Esophagus squamous epithelium (tissue), 5 donors: Measurements from ENCODE around the gene RBM47. TPM values are rescaled to one million over a fixed set of nuclear protein-coding genes. Genes with fewer than 3 reads are reported as not detected.
A peak's percentile ranks its signal among the peaks of the same experiment; 100 is the strongest.

Experiments used
- DNase-seq: peaks from one replicate; lab custom pipeline; 2025; lab: John Stamatoyannopoulos, UW
- H3K27ac ChIP-seq, 4 donors: fragments of 200-600 bp; sonication (generic); one replicate each; pipeline ENCODE4 v1.5.1; 2016 to 2019; ENCODE audit warnings: mild to moderate bottlenecking in 1 of 4
- H3K27me3 ChIP-seq, 4 donors: fragments of 200-600 bp; sonication (generic); 1 replicate in 3 of 4; 2 replicates in 1 of 4; pipeline versions ENCODE4 v1.5.1 to v1.6.0; 2017 to 2021; ENCODE audit warnings: antibody characterized with exemption in 1 of 4
- H3K36me3 ChIP-seq, 3 donors: fragments of 200-600 bp; sonication (generic); one replicate each; pipeline ENCODE4 v1.5.1; 2016 to 2019
- H3K4me1 ChIP-seq, 3 donors: fragments of 200-600 bp; sonication (generic); one replicate each; pipeline ENCODE4 v1.5.1; 2017 to 2019
- H3K4me3 ChIP-seq, 4 donors: fragments of 200-600 bp; sonication (generic); 1 replicate in 3 of 4; 2 replicates in 1 of 4; pipeline ENCODE4 v1.5.1; 2016 to 2019; ENCODE audit warnings: mild to moderate bottlenecking in 2 of 4, moderate library complexity in 1 of 4
- H3K9me3 ChIP-seq, 3 donors: fragments of 200-600 bp; sonication (generic); one replicate each; pipeline ENCODE4 v1.5.1; 2016 to 2019
- POLR2A ChIP-seq, 4 donors: fragments of 450-650 bp; IDR thresholded peaks; one replicate each; pipeline ENCODE4 v1.6.1; 2017; ENCODE audit warnings: antibody characterized with exemption in 4 of 4, mild to moderate bottlenecking in 4 of 4, moderate library complexity in 3 of 4
- WGBS, 2 donors: methylation state at CpG; one replicate each; pipeline ENCODE4 v1.1.5; 2018; 5-methylcytosine and 5-hydroxymethylcytosine counted together
- intact Hi-C: fragments of 100-400 bp; cut with DNase I; formaldehyde crosslinking; loops from one replicate; pipeline ENCODE4 v1.15.0; 2022
- total RNA-seq, 4 donors: library from RNA; depleted of rRNA; stranded (reverse); fragments of >200 nt; gene quantifications; one replicate each; pipeline ENCODE4 v1.1.0, GENCODE V29; 2016
- TF ChIP-seq, protein P1 (sequence below), 6 experiments: fragments of 450-650 bp in 4 of 6; fragments of 200-600 bp in 2 of 6; sonication (generic) in 2 of 6; IDR thresholded peaks; one replicate each; pipeline ENCODE4 v1.5.1; 2016 to 2019; ENCODE audit warnings: antibody characterized with exemption in 6 of 6, mild to moderate bottlenecking in 4 of 6, moderate library complexity in 4 of 6
- donor health status: DM: yes; HTN: yes; CAD: no.

Gene RBM47
- total RNA-seq, 4 donors from 2014 or later = 94.6 to 197 (median 125) TPM

DNA sequence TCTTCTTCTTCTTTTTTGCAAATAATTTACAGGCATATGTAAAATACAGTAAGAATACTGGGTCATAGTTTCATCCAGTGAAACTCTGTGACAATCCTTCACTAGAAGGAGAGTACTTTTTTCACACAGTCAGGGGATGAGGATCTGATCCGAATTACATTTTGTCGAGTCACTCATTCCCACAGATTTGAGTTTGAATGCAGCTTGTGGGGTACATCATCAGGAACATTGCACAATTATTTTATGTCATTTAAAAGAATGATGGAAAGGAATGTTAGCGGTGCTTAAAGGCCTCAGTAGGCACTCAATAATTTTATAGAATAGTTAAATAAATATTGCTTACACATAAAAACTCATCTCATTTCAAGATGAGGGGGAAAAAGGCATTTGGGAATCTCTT, 205.9 kb downstream of the RBM47 start:
- no peak for DNase-seq
- Histone ChIP-seq H3K4me1 (peaks cover 0 to 4% (median 0%) of the 10 kb centered on the region in 3 donors), H3K9me3 (no peaks in the 10 kb centered on the region), H3K27ac (no peak overlapping the region), H3K4me3 (no peak overlapping the region), H3K36me3 (peaks cover 0 to 69% (median 0%) of the 10 kb centered on the region in 3 donors), H3K27me3 (no peaks in the 10 kb centered on the region)
- 84 to 89% methylated on average over 3 of the region's 3 CpGs for WGBS, 2 donors
- TF ChIP-seq POLR2A (IDR thresholded peaks at IDR 0.05) = no peak
- TF ChIP-seq, protein P1, sequence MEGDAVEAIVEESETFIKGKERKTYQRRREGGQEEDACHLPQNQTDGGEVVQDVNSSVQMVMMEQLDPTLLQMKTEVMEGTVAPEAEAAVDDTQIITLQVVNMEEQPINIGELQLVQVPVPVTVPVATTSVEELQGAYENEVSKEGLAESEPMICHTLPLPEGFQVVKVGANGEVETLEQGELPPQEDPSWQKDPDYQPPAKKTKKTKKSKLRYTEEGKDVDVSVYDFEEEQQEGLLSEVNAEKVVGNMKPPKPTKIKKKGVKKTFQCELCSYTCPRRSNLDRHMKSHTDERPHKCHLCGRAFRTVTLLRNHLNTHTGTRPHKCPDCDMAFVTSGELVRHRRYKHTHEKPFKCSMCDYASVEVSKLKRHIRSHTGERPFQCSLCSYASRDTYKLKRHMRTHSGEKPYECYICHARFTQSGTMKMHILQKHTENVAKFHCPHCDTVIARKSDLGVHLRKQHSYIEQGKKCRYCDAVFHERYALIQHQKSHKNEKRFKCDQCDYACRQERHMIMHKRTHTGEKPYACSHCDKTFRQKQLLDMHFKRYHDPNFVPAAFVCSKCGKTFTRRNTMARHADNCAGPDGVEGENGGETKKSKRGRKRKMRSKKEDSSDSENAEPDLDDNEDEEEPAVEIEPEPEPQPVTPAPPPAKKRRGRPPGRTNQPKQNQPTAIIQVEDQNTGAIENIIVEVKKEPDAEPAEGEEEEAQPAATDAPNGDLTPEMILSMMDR (IDR thresholded peaks at IDR 0.05) = no peak
- intact Hi-C loops = no loop called here

DNA sequence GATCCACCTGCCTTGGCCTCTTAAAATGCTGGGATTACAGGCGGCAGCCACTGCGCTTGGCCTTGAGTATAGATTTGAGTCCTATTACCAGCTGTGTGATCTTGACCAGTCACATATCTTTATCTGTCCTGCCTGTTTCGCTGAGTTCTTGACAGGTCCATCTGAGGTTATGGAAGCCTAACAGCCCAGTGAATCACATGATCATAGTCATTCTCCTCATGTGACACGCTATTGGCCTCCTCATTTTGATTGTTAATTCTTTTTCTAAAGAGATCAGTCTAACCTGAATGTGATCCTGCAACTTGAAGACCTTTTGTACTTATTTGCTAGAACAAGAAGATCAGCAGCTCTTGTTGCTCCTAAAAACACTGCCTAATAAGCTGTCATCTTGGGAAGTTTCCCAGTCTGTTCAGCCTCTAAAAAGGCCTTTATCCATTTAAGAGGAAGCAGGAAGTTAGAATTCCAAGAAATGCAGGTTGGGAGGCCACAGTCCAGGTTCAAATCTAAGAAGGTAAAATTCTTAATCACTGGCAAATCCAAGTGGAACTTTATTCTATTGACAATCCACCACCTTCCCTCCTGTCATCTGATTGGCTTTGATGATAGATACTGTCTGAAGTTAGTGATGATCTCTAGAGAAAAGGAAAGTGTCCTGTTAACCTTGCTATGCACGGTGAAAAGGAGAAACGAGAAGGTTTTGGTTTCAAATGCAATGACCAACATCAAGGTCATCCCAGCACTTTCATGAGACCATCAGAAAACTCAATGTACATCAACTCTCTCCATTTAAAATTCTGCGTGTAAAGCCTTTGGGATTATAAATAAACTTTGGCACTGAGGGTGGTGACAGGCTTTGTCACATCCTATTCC, 207.6 kb downstream of the RBM47 start:
- no peak overlapping the region for H3K27ac ChIP-seq
- peaks cover 0 to 52% (median 0%) of the 10 kb centered on the region in 3 donors for H3K36me3 ChIP-seq
- 88 to 94% methylated on average over 6 to 7 of the region's 7 CpGs for WGBS, 2 donors
- no peak for TF ChIP-seq POLR2A (IDR thresholded peaks at IDR 0.05)
- TF ChIP-seq, protein P1 (IDR thresholded peaks at IDR 0.05) = no peak
- intact Hi-C loops = no loop called here
- DNase-seq = no peak
- H3K4me1 ChIP-seq = peaks cover 0 to 4% (median 0%) of the 10 kb centered on the region in 3 donors
- H3K9me3 ChIP-seq = no peaks in the 10 kb centered on the region
- no peaks in the 10 kb centered on the region for H3K27me3 ChIP-seq
- H3K4me3 ChIP-seq = no peak overlapping the region

DNA sequence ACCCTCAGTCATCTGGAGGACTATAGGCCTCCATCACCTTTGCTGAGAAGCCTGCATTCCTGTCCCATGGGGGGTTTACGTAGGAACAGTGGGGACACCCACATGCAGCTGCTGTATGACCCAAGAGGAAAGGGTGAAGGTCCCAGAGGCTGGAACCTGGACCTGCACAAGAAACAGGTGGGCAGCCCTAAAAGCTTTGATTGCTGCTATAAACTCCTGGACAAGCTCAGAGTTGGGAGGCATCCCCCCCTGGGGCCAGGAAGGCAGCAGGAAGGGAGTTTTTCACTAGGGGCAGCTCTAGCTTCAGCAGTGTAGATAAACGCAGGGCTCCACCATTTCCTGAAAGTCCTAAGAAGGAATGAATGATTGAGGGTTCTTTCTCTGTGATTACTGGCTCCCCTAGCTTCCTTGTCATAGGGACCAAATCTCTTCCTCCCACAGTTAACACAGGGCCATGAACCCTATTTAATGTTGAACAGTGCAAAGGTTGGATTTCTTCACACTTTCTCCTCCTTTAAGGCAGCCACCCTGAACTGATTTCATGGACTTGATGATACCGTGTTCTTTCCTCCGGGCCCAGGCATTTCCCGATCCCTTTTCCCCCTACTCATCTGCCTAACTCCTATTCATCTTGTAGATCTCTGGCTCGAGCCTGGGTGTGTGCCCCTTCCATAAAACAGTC, 210.3 kb downstream of the RBM47 start:
- H3K9me3 ChIP-seq = no peaks in the 10 kb centered on the region
- H3K4me3 ChIP-seq = no peak overlapping the region
- TF ChIP-seq, protein P1 (IDR thresholded peaks at IDR 0.05) = no peak
- no peak for TF ChIP-seq POLR2A (IDR thresholded peaks at IDR 0.05)
- no peaks in the 10 kb centered on the region for H3K27me3 ChIP-seq
- H3K4me1 ChIP-seq = peaks cover 0 to 4% (median 0%) of the 10 kb centered on the region in 3 donors
- H3K36me3 ChIP-seq = peaks cover 0 to 25% (median 0%) of the 10 kb centered on the region in 3 donors
- H3K27ac ChIP-seq = peak overlapping the region in 1 of 4 donors; percentile 19
- WGBS, 2 donors = 76 to 78% methylated on average over 5 to 6 of the region's 6 CpGs
- intact Hi-C loops = no loop called here
- DNase-seq = no peak

DNA sequence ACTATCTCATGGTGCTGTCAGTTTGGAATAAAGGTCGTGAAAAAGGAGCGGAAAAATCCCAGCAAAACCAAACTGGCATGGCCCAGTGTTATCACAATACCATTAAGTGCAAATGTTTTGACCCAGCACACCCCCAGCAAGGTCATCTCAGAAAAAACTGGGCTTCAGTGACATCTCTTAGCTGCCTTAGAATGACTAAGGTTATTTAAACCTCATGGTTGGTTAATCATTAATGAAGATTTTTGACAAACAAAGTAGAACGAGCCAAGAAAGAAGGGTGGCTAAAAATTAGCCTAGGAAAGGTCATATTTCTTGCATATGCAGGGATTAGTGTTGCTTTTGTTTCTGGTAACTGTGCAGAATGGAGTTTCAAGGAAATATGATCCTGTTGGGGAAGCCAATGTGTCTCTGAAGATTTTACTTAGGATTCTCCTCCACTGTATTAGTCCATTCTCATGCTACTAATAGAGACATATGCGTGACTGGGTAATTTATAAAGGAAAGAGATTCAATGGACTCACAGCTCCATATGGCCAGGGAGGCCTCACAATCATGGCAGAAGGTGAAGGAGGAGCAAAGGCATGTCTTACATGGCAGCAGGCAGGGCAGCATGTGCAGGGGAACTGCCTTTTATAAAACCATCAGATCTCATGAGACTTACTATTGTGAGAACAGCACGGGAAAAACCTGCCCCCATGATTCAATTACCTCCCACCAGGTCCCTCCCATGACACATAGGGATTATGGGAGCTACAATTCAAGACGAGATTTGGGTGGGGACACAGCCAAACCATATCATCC, 211.0 kb downstream of the RBM47 start:
- WGBS, 2 donors = 66 to 74% methylated on average over 6 of the region's 6 CpGs
- H3K27ac ChIP-seq = peak overlapping the region in 1 of 4 donors; percentile 19
- no peaks in the 10 kb centered on the region for H3K9me3 ChIP-seq
- no peaks in the 10 kb centered on the region for H3K27me3 ChIP-seq
- DNase-seq = no peak
- no peak overlapping the region for H3K4me3 ChIP-seq
- TF ChIP-seq, protein P1 (IDR thresholded peaks at IDR 0.05) = no peak
- TF ChIP-seq POLR2A (IDR thresholded peaks at IDR 0.05) = no peak
- intact Hi-C loops = no loop called here
- H3K4me1 ChIP-seq = peaks cover 0 to 4% (median 0%) of the 10 kb centered on the region in 3 donors
- peaks cover 0 to 20% (median 0%) of the 10 kb centered on the region in 3 donors for H3K36me3 ChIP-seq
